Measurements from ENCODE around the gene CEP295NL. TPM values are rescaled to one million over a fixed set of nuclear protein-coding genes. Genes with fewer than 3 reads are reported as not detected.

The CEP295NL gene
- total and polyA plus RNA-seq, 2 of the 13 experiments (the other 11 are each of a cell fraction or from before 2014, with no cell fraction given), result not detected

- peak; percentile 75; the same call in 1 of the 2 replicates for TF ChIP-seq ZNF556 (CRISPR knock-in tag; IDR thresholded peaks at IDR 0.05; ENCODE audit: borderline replicate concordance)
- TF ChIP-seq, protein P1, sequence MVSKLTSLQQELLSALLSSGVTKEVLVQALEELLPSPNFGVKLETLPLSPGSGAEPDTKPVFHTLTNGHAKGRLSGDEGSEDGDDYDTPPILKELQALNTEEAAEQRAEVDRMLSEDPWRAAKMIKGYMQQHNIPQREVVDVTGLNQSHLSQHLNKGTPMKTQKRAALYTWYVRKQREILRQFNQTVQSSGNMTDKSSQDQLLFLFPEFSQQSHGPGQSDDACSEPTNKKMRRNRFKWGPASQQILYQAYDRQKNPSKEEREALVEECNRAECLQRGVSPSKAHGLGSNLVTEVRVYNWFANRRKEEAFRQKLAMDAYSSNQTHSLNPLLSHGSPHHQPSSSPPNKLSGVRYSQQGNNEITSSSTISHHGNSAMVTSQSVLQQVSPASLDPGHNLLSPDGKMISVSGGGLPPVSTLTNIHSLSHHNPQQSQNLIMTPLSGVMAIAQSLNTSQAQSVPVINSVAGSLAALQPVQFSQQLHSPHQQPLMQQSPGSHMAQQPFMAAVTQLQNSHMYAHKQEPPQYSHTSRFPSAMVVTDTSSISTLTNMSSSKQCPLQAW (CRISPR knock-in tag; IDR thresholded peaks at IDR 0.05), result no peak; the same call in 1 of the 2 replicates
- TF ChIP-seq ZIK1 (CRISPR knock-in tag; IDR thresholded peaks at IDR 0.05; ENCODE audit: borderline replicate concordance, low read depth), result no peak
- no peak for TF ChIP-seq PHF5A (CRISPR knock-in tag; IDR thresholded peaks at IDR 0.05; ENCODE audit: low read depth, unreplicated experiment)
- TF ChIP-seq ZNF253 (CRISPR knock-in tag; IDR thresholded peaks at IDR 0.05; ENCODE audit: borderline replicate concordance), result no peak
- no peak for TF ChIP-seq ZNF644 (CRISPR knock-in tag; IDR thresholded peaks at IDR 0.05; ENCODE audit: low read depth)
- TF ChIP-seq ZMAT3 (CRISPR knock-in tag; conservative IDR thresholded peaks at IDR 0.05), result no peak
- no peak for TF ChIP-seq MEIS2 (CRISPR knock-in tag; IDR thresholded peaks at IDR 0.05)
- no peak for TF ChIP-seq POLR2AphosphoS2 (IDR thresholded peaks at IDR 0.05; ENCODE audit: low read depth, low read length)
- no peak for TF ChIP-seq ZNF615 (CRISPR knock-in tag; IDR thresholded peaks at IDR 0.05; ENCODE audit: borderline replicate concordance)
- peak; percentile 95 for TF ChIP-seq ZNF770 (CRISPR knock-in tag; IDR thresholded peaks at IDR 0.05)
- no peak for TF ChIP-seq ZNF431 (CRISPR knock-in tag; IDR thresholded peaks at IDR 0.05; ENCODE audit: borderline replicate concordance, low read depth)
- TF ChIP-seq, protein P2, sequence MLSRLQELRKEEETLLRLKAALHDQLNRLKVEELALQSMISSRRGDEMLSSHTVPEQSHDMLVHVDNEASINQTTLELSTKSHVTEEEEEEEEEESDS (CRISPR knock-in tag; IDR thresholded peaks at IDR 0.05; ENCODE audit: borderline replicate concordance), result no peak
- TF ChIP-seq ZNF83 (CRISPR knock-in tag; IDR thresholded peaks at IDR 0.05; ENCODE audit: borderline replicate concordance), result 0 out of 2 replicates have a peak, but pooled peaks have one; percentile 39
- no peak for TF ChIP-seq MTERF4 (CRISPR knock-in tag; IDR thresholded peaks at IDR 0.05)
- no peak for TF ChIP-seq HOXA5 (CRISPR knock-in tag; IDR thresholded peaks at IDR 0.05)
- 0 out of 2 replicates have a peak, but pooled peaks have one; percentile 53 for TF ChIP-seq SRY (CRISPR knock-in tag; IDR thresholded peaks at IDR 0.05)
- TF ChIP-seq DZIP1 (CRISPR knock-in tag; IDR thresholded peaks at IDR 0.05), result 0 out of 2 replicates have a peak, but pooled peaks have one; percentile 43
Measured at GRCh38 chr17:78925662-78926555, 22.9 kb upstream of the CEP295NL start (continued).

Measured in HepG2 (cell line).